CD14-positive monocyte (primary cell): ENCODE results near the gene ARFGAP2. TPM values are rescaled to one million over a fixed set of nuclear protein-coding genes. Genes with fewer than 3 reads are reported as not detected.

ENCODE experiments used
- DNase-seq, 3 donors: peaks; one replicate each; pipeline ENCODE4 v3.0.0-alpha.2; 2011 to 2022
- H2AFZ ChIP-seq: 2 replicates; pipeline ENCODE4 v1.6.0; 2012; ENCODE audit warnings: mild to moderate bottlenecking, low read depth, low read length, inconsistent platforms; ENCODE audit not compliant: insufficient read depth, poor library complexity, severe bottlenecking
- H3K27ac ChIP-seq, 2 donors: 1 replicate in 1 of 2; 2 replicates in 1 of 2; pipeline ENCODE4 v1.5.1; 2012 to 2013; ENCODE audit warnings: low read length in 2 of 2, control low read depth in 1 of 2, inconsistent platforms in 1 of 2, low read depth in 1 of 2, mild to moderate bottlenecking in 1 of 2
- H3K27me3 ChIP-seq, 2 donors: one replicate each; pipeline versions ENCODE4 v1.6.0 to v1.6.1; 2011 to 2013; ENCODE audit warnings: low read length in 2 of 2; ENCODE audit not compliant: control insufficient read depth in 2 of 2, insufficient read depth in 2 of 2
- H3K36me3 ChIP-seq, 2 donors: replicated peaks in 1 of 2; 1 replicate in 1 of 2; 2 replicates in 1 of 2; pipeline versions ENCODE4 v1.5.1 to v1.6.1; 2012 to 2013; ENCODE audit warnings: low read length in 2 of 2, control low read depth in 1 of 2, inconsistent platforms in 1 of 2, mild to moderate bottlenecking in 1 of 2; ENCODE audit not compliant: insufficient read depth in 2 of 2, control insufficient read depth in 1 of 2
- H3K4me1 ChIP-seq, 2 donors: 1 replicate in 1 of 2; 2 replicates in 1 of 2; pipeline versions ENCODE4 v1.5.1 to v1.6.1; 2012 to 2013; ENCODE audit warnings: low read length in 2 of 2, control low read depth in 1 of 2, inconsistent platforms in 1 of 2, mild to moderate bottlenecking in 1 of 2, moderate library complexity in 1 of 2; ENCODE audit not compliant: insufficient read depth in 2 of 2, control insufficient read depth in 1 of 2
- H3K4me2 ChIP-seq: replicated peaks from 2 replicates; pipeline ENCODE3; 2012; ENCODE audit warnings: low read length, moderate library complexity, mild to moderate bottlenecking; ENCODE audit not compliant: poor library complexity, severe bottlenecking; ENCODE audit errors: extremely low read depth
- H3K4me3 ChIP-seq, 3 experiments: fragments of 200-600 bp in 1 of 3; sonication (generic) in 1 of 3; replicated peaks in 1 of 3; 1 replicate in 2 of 3; 2 replicates in 1 of 3; pipeline ENCODE4 v1.5.1; 2011 to 2013; ENCODE audit warnings: low read length in 3 of 3, mild to moderate bottlenecking in 3 of 3, control low read depth in 2 of 3, low read depth in 2 of 3, inconsistent platforms in 1 of 3, moderate library complexity in 1 of 3
- H3K79me2 ChIP-seq: 2 replicates; pipeline ENCODE4 v1.6.0; 2012; ENCODE audit warnings: mild to moderate bottlenecking, control low read depth, inconsistent platforms, low read length, moderate library complexity; ENCODE audit not compliant: insufficient read depth
- H3K9ac ChIP-seq: 2 replicates; pipeline ENCODE4 v1.6.0; 2017; ENCODE audit warnings: low read length, mild to moderate bottlenecking; ENCODE audit not compliant: insufficient read depth, poor library complexity, severe bottlenecking
- H3K9me3 ChIP-seq, 2 donors: replicated peaks in 1 of 2; 1 replicate in 1 of 2; 2 replicates in 1 of 2; pipeline versions ENCODE4 v1.5.1 to v1.6.1; 2012 to 2013; ENCODE audit warnings: low read length in 2 of 2, control low read depth in 1 of 2; ENCODE audit not compliant: control insufficient read depth in 1 of 2, insufficient read depth in 1 of 2
- H4K20me1 ChIP-seq: 2 replicates; pipeline ENCODE4 v1.6.0; 2012; ENCODE audit warnings: mild to moderate bottlenecking, low read length, control low read depth, moderate library complexity; ENCODE audit not compliant: insufficient read depth
- H3K27ac Mint-ChIP-seq, 7 donors: one replicate each; pipeline ENCODE4 v1.8.0; 2020; ENCODE audit warnings: mild to moderate bottlenecking in 7 of 7, mixed read lengths in 7 of 7, moderate library complexity in 6 of 7, inconsistent platforms in 2 of 7
- H3K27me3 Mint-ChIP-seq, 3 donors: one replicate each; pipeline ENCODE4 v1.8.0; 2021 to 2022; ENCODE audit warnings: low read depth in 3 of 3, mild to moderate bottlenecking in 3 of 3, mixed read lengths in 3 of 3, moderate library complexity in 3 of 3, inconsistent platforms in 1 of 3
- H3K36me3 Mint-ChIP-seq, 2 donors: one replicate each; pipeline ENCODE4 v1.8.0; 2020; ENCODE audit warnings: mixed read lengths in 2 of 2, inconsistent platforms in 1 of 2, mild to moderate bottlenecking in 1 of 2
- H3K4me1 Mint-ChIP-seq: one replicate; pipeline ENCODE4 v1.8.0; 2020; ENCODE audit warnings: mild to moderate bottlenecking, mixed read lengths
- H3K4me3 Mint-ChIP-seq, 2 donors: one replicate each; pipeline ENCODE4 v1.8.0; 2020; ENCODE audit warnings: mild to moderate bottlenecking in 2 of 2, mixed read lengths in 2 of 2, moderate library complexity in 1 of 2
- H3K9me3 Mint-ChIP-seq, 7 donors: one replicate each; pipeline ENCODE4 v1.8.0; 2020 to 2022; ENCODE audit warnings: mixed read lengths in 7 of 7, mild to moderate bottlenecking in 6 of 7, moderate library complexity in 6 of 7, inconsistent platforms in 2 of 7
- CTCF ChIP-seq: fragments of 200-600 bp; IDR thresholded peaks from one replicate; pipeline ENCODE4 v1.8.0; 2022; ENCODE audit warnings: antibody characterized with exemption, mild to moderate bottlenecking
- WGBS: methylation state at CpG from one replicate; pipeline ENCODE4 v1.1.5; 2013; ENCODE audit warnings: missing lambda C conversion rate; ENCODE audit not compliant: insufficient coverage; 5-methylcytosine and 5-hydroxymethylcytosine counted together
- intact Hi-C, 2 donors: fragments of 100-400 bp; cut with micrococcal nuclease; formaldehyde crosslinking; loops; one replicate each; pipeline versions ENCODE4 v1.15.0 to v1.15.1; 2023
- polyA plus RNA-seq, 3 donors: library from polyadenylated mRNA; depleted of rRNA in 1 of 3; unstranded in 2 of 3; stranded (reverse) in 1 of 3; fragments of 300-500 nt in 2 of 3; fragments of >200 nt in 1 of 3; fragmentation: Illumina TruSeq in 2 of 3; gene quantifications; 1 replicate in 2 of 3; 2 replicates in 1 of 3; pipeline ENCODE4 v1.2.3, GENCODE V29; 2012 to 2021

The ARFGAP2 gene
- polyA plus RNA-seq, 3 donors = 59.7 to 129 (median 61.0) TPM

GRCh38 chr11:47132981-47133380, 43.7 kb downstream of the ARFGAP2 start:
- no peaks in the 10 kb centered on the region for H3K79me2 ChIP-seq
- no peak overlapping the region for H3K27ac ChIP-seq
- Mint-ChIP-seq H3K36me3 (peaks cover 4 to 6% of the 10 kb centered on the region in 2 donors), H3K4me1 (no peaks in the 10 kb centered on the region), H3K27ac (no peak overlapping the region), H3K27me3 (no peaks in the 10 kb centered on the region), H3K4me3 (no peak overlapping the region), H3K9me3 (peaks cover 0 to 1% (median 0%) of the 10 kb centered on the region in 7 donors)
- no peak overlapping the region for H2AFZ ChIP-seq
- DNase-seq = no peak
- no peak overlapping the region for H3K4me3 ChIP-seq
- no peak overlapping the region for H3K9ac ChIP-seq
- no CpG with 5 or more reads among the region's 1 CpG for WGBS
- no peak for TF ChIP-seq CTCF
- intact Hi-C loops = no loop called here
- no peaks in the 10 kb centered on the region for H3K9me3 ChIP-seq
- H3K4me1 ChIP-seq = no peaks in the 10 kb centered on the region
- H4K20me1 ChIP-seq = no peaks in the 10 kb centered on the region
- no peaks in the 10 kb centered on the region for H3K27me3 ChIP-seq
- no peaks in the 10 kb centered on the region for H3K36me3 ChIP-seq
- no peak overlapping the region for H3K4me2 ChIP-seq

GRCh38 chr11:47132490-47132889, 44.2 kb downstream of the ARFGAP2 start:
- no peak for DNase-seq
- H3K4me2 ChIP-seq = no peak overlapping the region
- no peak overlapping the region for H3K4me3 ChIP-seq
- H3K4me1 ChIP-seq = no peaks in the 10 kb centered on the region
- Mint-ChIP-seq H3K36me3 (peaks cover 0 to 2% of the 10 kb centered on the region in 2 donors), H3K4me1 (no peaks in the 10 kb centered on the region), H3K9me3 (no peaks in the 10 kb centered on the region), H3K27me3 (no peaks in the 10 kb centered on the region), H3K4me3 (no peak overlapping the region), H3K27ac (no peak overlapping the region)
- H3K9me3 ChIP-seq = no peaks in the 10 kb centered on the region
- TF ChIP-seq CTCF = no peak
- H2AFZ ChIP-seq = no peak overlapping the region
- H3K27ac ChIP-seq = no peak overlapping the region
- no peaks in the 10 kb centered on the region for H3K27me3 ChIP-seq
- H3K79me2 ChIP-seq = no peaks in the 10 kb centered on the region
- no peaks in the 10 kb centered on the region for H3K36me3 ChIP-seq
- intact Hi-C loops = no loop called here
- H4K20me1 ChIP-seq = no peaks in the 10 kb centered on the region
- no peak overlapping the region for H3K9ac ChIP-seq
